PFSK-1 (cell line): Measurements from ENCODE around the gene B3GAT1.

Source experiments
- FOXP2 ChIP-seq: optimal IDR thresholded peaks from 2 replicates; pipeline ENCODE3; 2011; ENCODE audit warnings: borderline replicate concordance, control low read depth, inconsistent platforms; ENCODE audit not compliant: insufficient read depth; ENCODE audit errors: extremely low read length, extremely low read depth
- POLR2AphosphoS5 ChIP-seq: IDR thresholded peaks from 2 replicates; pipeline ENCODE4 v1.6.1; 2012; ENCODE audit warnings: low read depth, mild to moderate bottlenecking, control low read depth, low read length, moderate library complexity
- TAF1 ChIP-seq: IDR thresholded peaks from 2 replicates; pipeline ENCODE4 v1.6.1; 2012; ENCODE audit warnings: low read length, control low read depth, borderline replicate concordance; ENCODE audit not compliant: insufficient read depth

GRCh38 chr11:134338068-134338467 is 74.0 kb downstream of the B3GAT1 start:
- no peak for TF ChIP-seq POLR2AphosphoS5
- TF ChIP-seq FOXP2, result no peak
- TF ChIP-seq TAF1, result no peak
